ENCODE data around the gene HLA-E. TPM values are rescaled to one million over a fixed set of nuclear protein-coding genes. Genes with fewer than 3 reads are reported as not detected.
"Not testable (repeated sequence)": the region's sequence is repeated elsewhere in the genome, so short reads cannot be mapped to it uniquely, and the experiment has no call there.

Gene HLA-E
- total RNA-seq, 4 donors from 2014 or later: 313 to 404 (median 383) TPM

DNA sequence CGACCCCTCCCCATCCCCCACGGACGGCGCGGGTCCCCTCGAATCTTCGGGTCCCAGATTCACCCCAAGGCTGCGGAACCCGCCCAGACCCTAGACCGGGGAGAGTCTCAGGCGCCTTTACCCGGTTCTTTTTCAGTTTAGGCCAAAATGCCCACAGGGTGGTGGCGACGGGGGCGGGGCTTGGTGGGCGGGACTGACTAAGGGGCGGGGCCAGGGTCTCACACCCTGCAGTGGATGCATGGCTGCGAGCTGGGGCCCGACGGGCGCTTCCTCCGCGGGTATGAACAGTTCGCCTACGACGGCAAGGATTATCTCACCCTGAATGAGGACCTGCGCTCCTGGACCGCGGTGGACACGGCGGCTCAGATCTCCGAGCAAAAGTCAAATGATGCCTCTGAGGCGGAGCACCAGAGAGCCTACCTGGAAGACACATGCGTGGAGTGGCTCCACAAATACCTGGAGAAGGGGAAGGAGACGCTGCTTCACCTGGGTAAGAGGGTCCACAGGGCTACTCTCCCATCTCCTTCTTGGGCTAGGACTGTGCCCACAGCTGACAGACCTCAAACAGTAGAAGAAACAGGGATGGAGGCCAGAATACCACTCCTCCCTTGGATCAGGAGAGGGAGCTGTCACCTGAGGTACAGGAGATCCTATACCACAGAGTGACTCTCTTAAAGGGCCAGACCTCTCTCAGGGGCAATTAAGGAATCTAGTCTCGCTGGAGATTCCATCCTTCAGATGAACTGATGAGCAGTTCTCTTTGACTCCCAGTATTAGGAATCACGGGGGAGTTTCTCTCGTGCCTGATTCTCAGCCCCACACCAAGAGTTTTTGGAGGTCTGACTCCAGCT is 942 bp downstream of the HLA-E start:
- no peaks in the 10 kb centered on the region for H3K27me3 ChIP-seq
- peak; percentile 83 to 89 (median 86) for DNase-seq
- H3K27ac ChIP-seq: peak overlapping the region; percentile 97 to 100 (median 100)
- H3K9me3 ChIP-seq: no peaks in the 10 kb centered on the region
- H3K4me1 ChIP-seq: peaks cover 0 to 36% (median 24%) of the 10 kb centered on the region in 4 donors
- H3K36me3 ChIP-seq: peaks cover 0 to 44% (median 4%) of the 10 kb centered on the region in 3 donors
- TF ChIP-seq POLR2A (IDR thresholded peaks at IDR 0.05): no peak
- TF ChIP-seq, protein P1, sequence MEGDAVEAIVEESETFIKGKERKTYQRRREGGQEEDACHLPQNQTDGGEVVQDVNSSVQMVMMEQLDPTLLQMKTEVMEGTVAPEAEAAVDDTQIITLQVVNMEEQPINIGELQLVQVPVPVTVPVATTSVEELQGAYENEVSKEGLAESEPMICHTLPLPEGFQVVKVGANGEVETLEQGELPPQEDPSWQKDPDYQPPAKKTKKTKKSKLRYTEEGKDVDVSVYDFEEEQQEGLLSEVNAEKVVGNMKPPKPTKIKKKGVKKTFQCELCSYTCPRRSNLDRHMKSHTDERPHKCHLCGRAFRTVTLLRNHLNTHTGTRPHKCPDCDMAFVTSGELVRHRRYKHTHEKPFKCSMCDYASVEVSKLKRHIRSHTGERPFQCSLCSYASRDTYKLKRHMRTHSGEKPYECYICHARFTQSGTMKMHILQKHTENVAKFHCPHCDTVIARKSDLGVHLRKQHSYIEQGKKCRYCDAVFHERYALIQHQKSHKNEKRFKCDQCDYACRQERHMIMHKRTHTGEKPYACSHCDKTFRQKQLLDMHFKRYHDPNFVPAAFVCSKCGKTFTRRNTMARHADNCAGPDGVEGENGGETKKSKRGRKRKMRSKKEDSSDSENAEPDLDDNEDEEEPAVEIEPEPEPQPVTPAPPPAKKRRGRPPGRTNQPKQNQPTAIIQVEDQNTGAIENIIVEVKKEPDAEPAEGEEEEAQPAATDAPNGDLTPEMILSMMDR (IDR thresholded peaks at IDR 0.05): no peak
- peak overlapping the region; percentile 83 to 100 (median 98) for H3K4me3 ChIP-seq

DNA sequence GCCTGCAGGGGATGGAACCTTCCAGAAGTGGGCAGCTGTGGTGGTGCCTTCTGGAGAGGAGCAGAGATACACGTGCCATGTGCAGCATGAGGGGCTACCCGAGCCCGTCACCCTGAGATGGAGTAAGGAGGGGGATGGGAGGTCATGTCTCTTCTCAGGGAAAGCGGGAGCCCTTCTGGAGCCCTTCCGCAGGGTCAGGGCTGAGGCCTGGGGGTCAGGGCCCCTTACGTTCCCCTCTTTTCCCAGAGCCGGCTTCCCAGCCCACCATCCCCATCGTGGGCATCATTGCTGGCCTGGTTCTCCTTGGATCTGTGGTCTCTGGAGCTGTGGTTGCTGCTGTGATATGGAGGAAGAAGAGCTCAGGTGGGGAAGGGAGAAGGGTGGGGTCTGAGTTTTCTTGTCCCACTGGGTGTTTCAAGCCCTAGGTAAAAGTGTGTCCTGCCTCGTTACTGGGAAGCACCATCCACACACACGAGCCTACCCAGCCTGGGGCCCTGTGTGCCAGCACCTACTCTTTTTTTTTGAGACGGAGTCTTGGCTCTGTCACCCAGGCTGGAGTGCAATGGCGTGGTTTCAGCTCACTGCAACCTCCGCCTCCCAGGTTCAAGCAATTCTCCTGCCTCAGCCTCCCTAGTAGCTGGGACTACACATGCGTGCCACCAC is 2.1 kb downstream of the HLA-E start:
- Histone ChIP-seq H3K27ac (peak overlapping the region in 3 of 4 donors; percentile 4 to 100 (median 97)), H3K4me3 (peak overlapping the region; percentile 83 to 100 (median 98)), H3K4me1 (peaks cover 0 to 36% (median 24%) of the 10 kb centered on the region in 4 donors), H3K36me3 (peaks cover 0 to 44% (median 4%) of the 10 kb centered on the region in 3 donors)
- not testable (repeated sequence) for H3K27me3 ChIP-seq, DNase-seq, H3K9me3 ChIP-seq

DNA sequence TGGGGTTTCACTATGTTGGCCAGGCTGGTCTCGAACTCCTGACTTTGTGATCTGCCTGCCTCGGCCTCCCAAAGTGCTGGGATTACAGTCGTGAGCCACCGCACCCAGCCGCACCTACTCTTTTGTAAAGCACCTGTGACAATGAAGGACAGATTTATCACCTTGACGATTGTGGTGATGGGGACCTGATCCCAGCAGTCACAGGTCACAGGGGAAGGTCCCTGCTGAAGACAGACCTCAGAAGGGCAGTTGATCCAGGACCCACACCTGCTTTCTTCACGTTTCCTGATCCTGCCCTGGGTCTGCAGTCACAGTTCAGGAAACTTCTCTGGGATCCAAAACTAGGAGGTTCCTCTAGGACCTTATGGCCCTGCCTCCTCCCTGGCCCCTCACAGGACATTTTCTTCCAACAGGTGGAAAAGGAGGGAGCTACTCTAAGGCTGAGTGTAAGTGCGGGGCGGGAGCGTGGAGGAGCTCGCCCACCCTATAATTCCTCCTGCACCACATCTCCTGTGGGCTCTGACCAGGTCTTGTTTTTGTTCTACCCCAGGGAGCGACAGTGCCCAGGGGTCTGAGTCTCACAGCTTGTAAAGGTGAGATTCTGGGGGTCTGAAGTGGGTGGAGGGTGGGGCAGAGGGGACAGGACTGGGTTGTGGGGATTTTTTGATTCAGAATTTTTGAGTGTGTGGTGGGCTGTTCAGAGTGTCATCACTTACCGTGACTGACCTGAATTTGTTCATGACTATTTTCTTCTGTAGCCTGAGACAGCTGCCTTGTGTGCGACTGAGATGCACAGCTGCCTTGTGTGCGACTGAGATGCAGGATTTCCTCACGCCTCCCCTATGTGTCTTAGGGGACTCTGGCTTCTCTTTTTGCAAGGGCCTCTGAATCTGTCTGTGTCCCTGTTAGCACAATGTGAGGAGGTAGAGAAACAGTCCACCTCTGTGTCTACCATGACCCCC is 3.0 kb downstream of the HLA-E start:
- Histone ChIP-seq H3K9me3 (no peaks in the 10 kb centered on the region), H3K36me3 (peaks cover 0 to 44% (median 4%) of the 10 kb centered on the region in 3 donors), H3K4me3 (peak overlapping the region; percentile 83 to 100 (median 98)), H3K4me1 (peaks cover 0 to 36% (median 24%) of the 10 kb centered on the region in 4 donors), H3K27ac (peak overlapping the region in 2 of 4 donors; percentile 27 to 97), H3K27me3 (no peaks in the 10 kb centered on the region)
- TF ChIP-seq, protein P1 (IDR thresholded peaks at IDR 0.05): no peak
- no peak for TF ChIP-seq POLR2A (IDR thresholded peaks at IDR 0.05)
- no peak for DNase-seq

DNA sequence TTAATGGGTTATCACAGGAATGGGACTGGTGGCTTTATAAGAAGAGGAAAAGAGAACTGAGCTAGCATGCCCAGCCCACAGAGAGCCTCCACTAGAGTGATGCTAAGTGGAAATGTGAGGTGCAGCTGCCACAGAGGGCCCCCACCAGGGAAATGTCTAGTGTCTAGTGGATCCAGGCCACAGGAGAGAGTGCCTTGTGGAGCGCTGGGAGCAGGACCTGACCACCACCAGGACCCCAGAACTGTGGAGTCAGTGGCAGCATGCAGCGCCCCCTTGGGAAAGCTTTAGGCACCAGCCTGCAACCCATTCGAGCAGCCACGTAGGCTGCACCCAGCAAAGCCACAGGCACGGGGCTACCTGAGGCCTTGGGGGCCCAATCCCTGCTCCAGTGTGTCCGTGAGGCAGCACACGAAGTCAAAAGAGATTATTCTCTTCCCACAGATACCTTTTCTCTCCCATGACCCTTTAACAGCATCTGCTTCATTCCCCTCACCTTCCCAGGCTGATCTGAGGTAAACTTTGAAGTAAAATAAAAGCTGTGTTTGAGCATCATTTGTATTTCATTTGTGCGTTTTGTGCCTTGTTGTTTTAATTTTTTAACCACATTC is 4.4 kb downstream of the HLA-E start:
- Histone ChIP-seq H3K27me3 (no peaks in the 10 kb centered on the region), H3K4me3 (no peak overlapping the region), H3K27ac (peak overlapping the region in 2 of 4 donors; percentile 25 to 97), H3K4me1 (peaks cover 0 to 36% (median 24%) of the 10 kb centered on the region in 4 donors), H3K36me3 (peaks cover 0 to 44% (median 4%) of the 10 kb centered on the region in 3 donors), H3K9me3 (no peaks in the 10 kb centered on the region)
- DNase-seq: no peak
- TF ChIP-seq POLR2A (IDR thresholded peaks at IDR 0.05): no peak
- TF ChIP-seq, protein P1 (IDR thresholded peaks at IDR 0.05): peak in 1 of 6 experiments; percentile 19

DNA sequence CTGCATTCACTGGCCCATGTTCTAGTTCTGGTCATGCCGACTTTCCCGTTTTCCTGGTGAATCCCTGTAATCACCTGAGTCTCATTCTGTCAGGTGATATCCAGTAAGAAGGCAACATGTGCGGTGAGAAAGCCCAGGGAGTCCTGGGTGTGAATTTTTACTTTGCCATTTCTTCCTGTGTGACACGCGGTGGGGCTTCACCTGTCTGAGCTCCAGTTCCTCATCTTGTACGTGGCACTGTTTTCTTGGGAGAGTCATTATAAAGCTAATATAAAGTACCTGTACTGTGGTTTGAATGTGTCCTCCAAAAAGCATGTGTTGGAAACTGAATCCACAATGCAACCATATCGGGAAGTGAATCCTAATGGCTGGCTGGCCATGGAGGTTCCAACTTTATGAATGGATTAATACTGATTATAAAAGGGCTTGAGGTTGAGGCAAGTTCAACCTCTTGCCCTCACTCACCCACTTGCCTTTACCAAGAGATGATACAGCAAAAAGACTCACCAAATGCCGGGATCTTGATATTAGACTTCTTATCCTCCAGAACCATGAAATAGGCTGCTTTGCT is 5.1 kb downstream of the HLA-E start:
- Histone ChIP-seq H3K4me3 (no peak overlapping the region), H3K36me3 (peaks cover 0 to 44% (median 4%) of the 10 kb centered on the region in 3 donors), H3K27ac (peak overlapping the region in 2 of 4 donors; percentile 46 to 97), H3K9me3 (no peaks in the 10 kb centered on the region), H3K27me3 (no peaks in the 10 kb centered on the region), H3K4me1 (peaks cover 0 to 36% (median 23%) of the 10 kb centered on the region in 4 donors)
- DNase-seq: no peak
- TF ChIP-seq, protein P1 (IDR thresholded peaks at IDR 0.05): no peak
- no peak for TF ChIP-seq POLR2A (IDR thresholded peaks at IDR 0.05)

DNA sequence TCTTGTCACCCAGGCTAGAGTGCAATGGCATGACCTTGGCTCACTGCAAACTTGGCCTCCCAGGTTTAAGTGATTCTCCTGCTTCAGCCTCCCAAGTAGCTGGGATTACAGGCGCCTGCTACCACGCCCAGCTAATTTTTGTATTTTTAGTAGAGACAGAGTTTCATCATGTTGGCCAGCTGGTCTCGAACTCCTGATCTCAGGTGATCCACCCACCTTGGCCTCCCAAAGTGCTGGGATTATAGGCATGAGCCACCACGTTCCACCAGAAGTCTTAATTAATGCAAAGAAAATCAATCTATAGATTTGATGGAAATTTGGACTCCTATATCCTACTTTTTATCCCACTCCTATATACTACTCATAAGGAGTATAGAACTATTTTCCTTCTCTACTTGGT is 5.8 kb downstream of the HLA-E start:
- not testable (repeated sequence) for DNase-seq, H3K4me3 ChIP-seq, H3K27ac ChIP-seq, H3K9me3 ChIP-seq, H3K27me3 ChIP-seq
- peaks cover 0 to 44% (median 4%) of the 10 kb centered on the region in 3 donors for H3K36me3 ChIP-seq
- peaks cover 0 to 36% (median 23%) of the 10 kb centered on the region in 4 donors for H3K4me1 ChIP-seq
